BE2C (cell line): ENCODE data around the gene CYP1A2.
A peak's percentile ranks its signal among the peaks of the same experiment; 100 is the strongest.

Source experiments
- DNase-seq: peaks from one replicate; pipeline ENCODE4 v3.0.0-alpha.2; 2020
- H3K27me3 ChIP-seq: fragments of 250-450 bp; sonication (Bioruptor Pico); 2 replicates; pipeline ENCODE4 v1.5.1; 2020; ENCODE audit warnings: mild to moderate bottlenecking
- H3K36me3 ChIP-seq: fragments of 250-450 bp; sonication (Bioruptor Pico); 2 replicates; pipeline ENCODE4 v1.5.1; 2020; ENCODE audit warnings: mild to moderate bottlenecking
- H3K4me1 ChIP-seq: fragments of 250-450 bp; sonication (Bioruptor Pico); 2 replicates; pipeline ENCODE4 v1.5.1; 2020
- H3K4me3 ChIP-seq: 2 replicates; pipeline ENCODE4 v1.5.1; 2011; ENCODE audit warnings: low read depth, low read length
- H3K9me3 ChIP-seq: fragments of 250-450 bp; sonication (Bioruptor Pico); 2 replicates; pipeline ENCODE4 v1.5.1; 2020
- CTCF ChIP-seq: IDR thresholded peaks from 2 replicates; pipeline ENCODE4 v1.5.1; 2012; ENCODE audit warnings: mild to moderate bottlenecking, low read depth, low read length

The CYP1A2 gene

GRCh38 chr15:74777769-74778598, 29.3 kb downstream of the CYP1A2 start:
- H3K36me3 ChIP-seq, result no peaks in the 10 kb centered on the region
- H3K4me1 ChIP-seq, result peaks cover 18% of the 10 kb centered on the region
- DNase-seq, result no peak
- no peak for TF ChIP-seq CTCF
- no peaks in the 10 kb centered on the region for H3K27me3 ChIP-seq
- H3K9me3 ChIP-seq, result no peaks in the 10 kb centered on the region
- H3K4me3 ChIP-seq, result no peak overlapping the region

- Histone ChIP-seq H3K9me3 (no peaks in the 10 kb centered on the region), H3K4me3 (no peak overlapping the region), H3K4me1 (peaks cover 18% of the 10 kb centered on the region), H3K27me3 (no peaks in the 10 kb centered on the region), H3K36me3 (no peaks in the 10 kb centered on the region)
- no peak for TF ChIP-seq CTCF
- DNase-seq, result no peak
Measured at GRCh38 chr15:74778599-74778970, 29.9 kb downstream of the CYP1A2 start.

- Histone ChIP-seq H3K9me3 (no peaks in the 10 kb centered on the region), H3K4me1 (peaks cover 18% of the 10 kb centered on the region), H3K36me3 (no peaks in the 10 kb centered on the region)
Measured at GRCh38 chr15:74779162-74779648, 30.6 kb downstream of the CYP1A2 start.

DNA sequence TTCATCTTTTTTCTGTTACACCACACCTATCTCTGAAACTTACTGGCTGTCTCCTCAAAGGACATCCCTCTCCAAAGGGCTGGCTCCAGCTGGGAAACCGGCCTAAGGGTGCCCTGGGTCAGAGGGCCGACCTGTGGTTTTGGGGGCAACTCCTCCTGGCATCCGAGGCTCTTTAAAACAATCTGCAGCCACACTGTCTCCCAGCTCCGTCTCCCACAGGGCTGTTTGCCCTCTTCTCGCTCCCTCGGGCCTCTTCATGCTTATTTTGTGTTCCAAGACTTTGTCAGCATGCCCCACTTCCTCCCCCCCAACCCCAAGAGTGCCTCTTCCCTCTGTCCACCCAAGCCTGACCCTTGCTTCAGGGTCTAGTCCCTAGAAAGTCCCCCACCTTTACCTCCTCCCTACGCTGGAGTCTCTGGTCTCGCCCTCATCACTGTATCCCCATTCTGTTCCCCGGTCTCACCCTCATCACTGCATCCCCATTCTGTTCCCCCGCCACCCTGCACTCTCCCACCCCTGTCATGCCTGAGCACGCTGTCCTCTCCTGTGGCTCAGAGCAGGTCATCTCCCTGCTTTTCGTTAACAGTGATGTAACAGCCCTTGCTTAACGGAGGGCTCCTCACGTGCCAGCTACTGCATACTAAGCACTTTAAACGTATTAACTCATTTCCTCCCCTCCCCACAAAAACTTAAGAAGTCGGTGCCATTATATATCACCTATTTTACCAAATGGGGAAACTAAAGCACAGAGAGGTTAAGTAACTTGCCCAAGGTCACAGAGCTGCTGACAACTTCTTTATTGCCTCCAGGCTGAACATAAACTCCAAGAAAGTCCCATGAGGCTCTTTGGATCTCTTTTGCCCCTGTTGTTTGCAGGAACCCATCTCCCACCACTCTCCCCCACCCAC, 32.1 kb downstream of the CYP1A2 start:
- peak overlapping the region; percentile 57; the same call in 1 of the 2 replicates for H3K4me3 ChIP-seq
- no peaks in the 10 kb centered on the region for H3K9me3 ChIP-seq
- H3K36me3 ChIP-seq, result 0 out of 2 replicates have a peak, but pooled peaks cover 2% of the 10 kb centered on the region
- peaks cover 18% of the 10 kb centered on the region for H3K4me1 ChIP-seq
- H3K27me3 ChIP-seq, result no peaks in the 10 kb centered on the region
- TF ChIP-seq CTCF, result no peak
- DNase-seq, result no peak

More at GRCh38 chr15:74779162-74779648, 30.6 kb downstream of the CYP1A2 start:
- H3K4me3 ChIP-seq, result no peak overlapping the region
- H3K27me3 ChIP-seq, result no peaks in the 10 kb centered on the region
- DNase-seq, result no peak
- no peak for TF ChIP-seq CTCF

DNA sequence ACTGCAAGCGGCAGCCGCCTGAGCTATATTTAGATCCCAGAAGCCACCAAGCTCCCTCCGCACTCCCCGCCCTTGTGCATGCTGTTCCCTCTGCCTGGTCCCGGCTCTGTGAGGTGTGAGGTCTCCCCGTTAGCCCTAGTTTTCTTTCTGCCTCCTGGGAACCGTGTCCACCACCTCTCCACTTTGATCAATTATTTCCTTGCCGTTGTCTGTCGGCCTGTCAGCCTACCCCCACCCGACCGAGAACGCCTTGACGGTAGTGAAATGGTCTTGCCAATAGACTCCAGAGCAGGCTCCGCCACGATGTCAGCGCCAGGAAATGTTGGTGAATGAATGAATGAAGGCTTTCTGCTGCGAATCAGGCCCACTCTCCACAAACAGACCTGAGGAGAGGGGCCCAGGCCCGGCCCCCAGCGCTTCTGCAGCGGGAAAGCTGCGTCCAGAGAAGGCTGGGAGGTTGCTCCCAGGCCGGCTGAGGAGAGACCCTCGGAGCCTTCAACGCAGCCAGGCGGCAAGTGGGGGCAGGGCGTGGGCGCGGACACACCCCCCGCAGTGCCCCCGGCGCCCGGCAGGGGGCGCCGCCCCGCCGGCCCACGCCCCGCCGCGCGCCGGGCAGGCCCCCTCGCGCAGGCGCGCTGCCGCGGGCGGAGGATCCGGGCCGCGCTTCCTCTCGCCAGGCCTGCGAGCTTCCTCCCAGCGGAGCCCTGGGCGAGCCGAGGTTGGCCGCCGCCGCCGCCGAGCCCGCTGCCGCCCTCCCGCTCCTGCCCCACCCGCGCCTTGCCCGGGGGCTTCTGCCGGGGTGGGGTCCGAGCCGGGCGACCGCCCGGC, 33.0 kb downstream of the CYP1A2 start, which contains the start of gene CSK:
Gene CSK, plus strand, starts transcription at position 650 of the 828 bp plus-strand sequence. CDS start 16,218 bp downstream, outside the sequence.
- Histone ChIP-seq H3K4me3 (peak within 1 kb of the TSS; percentile 92), H3K36me3 (0 out of 2 replicates have a peak, but pooled peaks cover 2% of the 10 kb centered on the region), H3K27me3 (no peaks in the 10 kb centered on the region), H3K9me3 (no peaks in the 10 kb centered on the region), H3K4me1 (peaks cover 16% of the 10 kb centered on the region)
- peak; percentile 46 for TF ChIP-seq CTCF
- DNase-seq, result peak; percentile 87
